OCI-LY3 (cell line): ENCODE measurements around the gene TACC3.

Experiments
- H2AFZ ChIP-seq: fragments of 200-600, 300-600 bp; shearing (Covaris generic); 2 replicates; pipeline ENCODE4 v1.6.0; 2014; ENCODE audit warnings: antibody characterized with exemption, low read depth, low read length
- H3K27ac ChIP-seq: fragments of 200-600, 300-600 bp; sonication (generic); 2 replicates; pipeline ENCODE4 v1.5.1; 2014; ENCODE audit warnings: mild to moderate bottlenecking, low read length, moderate library complexity, mixed read lengths
- H3K27me3 ChIP-seq: fragments of 200-600, 300-600 bp; sonication (generic); 2 replicates; pipeline ENCODE4 v1.6.1; 2014; ENCODE audit warnings: low read depth, low read length, mixed read lengths
- H3K36me3 ChIP-seq: fragments of 200-600, 300-600 bp; sonication (generic); replicated peaks from 2 replicates; pipeline ENCODE3; 2014; ENCODE audit warnings: low read depth, low read length, mixed read lengths
- H3K4me1 ChIP-seq: fragments of 300-600, 200-600 bp; sonication (generic); 2 replicates; pipeline ENCODE4 v1.6.1; 2014; ENCODE audit warnings: low read length, mixed read lengths
- H3K4me2 ChIP-seq: fragments of 200-600, 300-600 bp; sonication (generic); 2 replicates; pipeline ENCODE4 v1.6.1; 2014; ENCODE audit warnings: low read length, mixed read lengths
- H3K4me3 ChIP-seq: fragments of 300-600, 200-600 bp; sonication (generic); 2 replicates; pipeline ENCODE4 v1.5.1; 2014; ENCODE audit warnings: antibody characterized with exemption, mild to moderate bottlenecking, low read length, moderate library complexity
- H3K79me2 ChIP-seq: fragments of 300-600, 200-600 bp; shearing (Covaris generic); 2 replicates; pipeline ENCODE4 v1.6.1; 2014; ENCODE audit warnings: mild to moderate bottlenecking, low read length, mixed read lengths
- H3K9ac ChIP-seq: fragments of 300-600, 200-600 bp; shearing (Covaris generic); 2 replicates; pipeline ENCODE4 v1.6.0; 2014; ENCODE audit warnings: mild to moderate bottlenecking, low read length, moderate library complexity
- H3K9me3 ChIP-seq: fragments of 200-600, 300-600 bp; shearing (Covaris generic); 2 replicates; pipeline ENCODE4 v1.6.1; 2014; ENCODE audit warnings: low read length, mixed read lengths; ENCODE audit not compliant: insufficient read depth
- H4K20me1 ChIP-seq: fragments of 200-600, 300-600 bp; sonication (generic); 2 replicates; pipeline ENCODE4 v1.6.1; 2016; ENCODE audit warnings: low read length, mixed read lengths; ENCODE audit not compliant: insufficient read depth
- EZH2phosphoT487 ChIP-seq: fragments of 200-600 bp; shearing (Covaris generic); IDR thresholded peaks from 2 replicates; pipeline ENCODE4 v1.6.1; 2018; ENCODE audit warnings: antibody characterized with exemption, mixed run types, low read depth
- TF ChIP-seq, protein P1 (sequence below): fragments of 200-600, 300-600 bp; sonication (generic); IDR thresholded peaks from 2 replicates; pipeline ENCODE4 v1.5.1; 2014; ENCODE audit warnings: antibody characterized with exemption, low read length, low read depth

TACC3 gene

DNA sequence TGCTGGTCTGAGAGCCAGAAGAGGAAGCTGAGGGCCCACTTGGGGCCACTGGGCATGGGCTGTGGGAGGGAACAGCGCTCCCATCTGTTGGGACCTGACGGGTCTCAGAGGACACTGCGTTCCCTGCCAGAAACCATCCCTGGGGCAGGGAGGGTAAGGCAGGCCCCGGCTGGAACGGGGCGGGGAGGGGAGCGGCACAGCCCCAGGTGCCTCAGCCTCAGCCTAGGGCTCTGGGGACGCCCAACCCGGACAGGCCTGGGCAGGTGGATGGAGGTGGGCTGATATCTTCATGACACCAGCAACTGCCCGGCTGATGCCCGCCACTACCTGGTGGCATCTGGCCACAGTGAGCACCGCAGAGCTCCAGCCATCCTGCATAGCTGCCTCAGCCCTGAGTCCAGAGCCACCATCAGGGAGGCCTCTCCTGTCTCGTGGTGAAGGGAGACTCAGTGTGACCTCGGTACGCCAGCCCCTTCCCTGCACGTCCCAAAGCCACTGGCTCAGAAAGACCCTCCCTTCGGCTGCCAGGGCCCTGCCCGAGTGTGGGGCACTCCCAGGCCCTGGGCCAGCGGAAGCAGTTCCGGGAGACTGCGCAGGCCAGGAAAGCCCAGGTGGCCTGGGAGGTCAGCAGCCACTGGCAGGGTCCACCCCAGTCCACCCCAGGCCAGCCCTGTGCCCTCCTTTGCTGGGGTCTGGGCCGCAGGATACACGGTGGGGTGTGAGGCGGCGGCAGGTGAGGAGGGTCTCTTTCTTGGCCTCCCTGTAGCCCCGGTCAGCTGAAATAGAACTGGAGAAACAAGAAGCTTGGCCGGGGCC, 37.2 kb downstream of the TACC3 start:
- Histone ChIP-seq H3K4me2 (no peak overlapping the region), H3K79me2 (no peaks in the 10 kb centered on the region), H3K27ac (no peak overlapping the region), H3K36me3 (no peaks in the 10 kb centered on the region), H3K4me1 (peaks cover 3% of the 10 kb centered on the region; the same call in 1 of the 2 replicates), H4K20me1 (no peaks in the 10 kb centered on the region), H3K9ac (no peak overlapping the region), H3K27me3 (no peaks in the 10 kb centered on the region), H2AFZ (no peak overlapping the region), H3K9me3 (no peaks in the 10 kb centered on the region), H3K4me3 (no peak overlapping the region)
- no peak for TF ChIP-seq EZH2phosphoT487
- TF ChIP-seq, protein P1, sequence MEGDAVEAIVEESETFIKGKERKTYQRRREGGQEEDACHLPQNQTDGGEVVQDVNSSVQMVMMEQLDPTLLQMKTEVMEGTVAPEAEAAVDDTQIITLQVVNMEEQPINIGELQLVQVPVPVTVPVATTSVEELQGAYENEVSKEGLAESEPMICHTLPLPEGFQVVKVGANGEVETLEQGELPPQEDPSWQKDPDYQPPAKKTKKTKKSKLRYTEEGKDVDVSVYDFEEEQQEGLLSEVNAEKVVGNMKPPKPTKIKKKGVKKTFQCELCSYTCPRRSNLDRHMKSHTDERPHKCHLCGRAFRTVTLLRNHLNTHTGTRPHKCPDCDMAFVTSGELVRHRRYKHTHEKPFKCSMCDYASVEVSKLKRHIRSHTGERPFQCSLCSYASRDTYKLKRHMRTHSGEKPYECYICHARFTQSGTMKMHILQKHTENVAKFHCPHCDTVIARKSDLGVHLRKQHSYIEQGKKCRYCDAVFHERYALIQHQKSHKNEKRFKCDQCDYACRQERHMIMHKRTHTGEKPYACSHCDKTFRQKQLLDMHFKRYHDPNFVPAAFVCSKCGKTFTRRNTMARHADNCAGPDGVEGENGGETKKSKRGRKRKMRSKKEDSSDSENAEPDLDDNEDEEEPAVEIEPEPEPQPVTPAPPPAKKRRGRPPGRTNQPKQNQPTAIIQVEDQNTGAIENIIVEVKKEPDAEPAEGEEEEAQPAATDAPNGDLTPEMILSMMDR: no peak

DNA sequence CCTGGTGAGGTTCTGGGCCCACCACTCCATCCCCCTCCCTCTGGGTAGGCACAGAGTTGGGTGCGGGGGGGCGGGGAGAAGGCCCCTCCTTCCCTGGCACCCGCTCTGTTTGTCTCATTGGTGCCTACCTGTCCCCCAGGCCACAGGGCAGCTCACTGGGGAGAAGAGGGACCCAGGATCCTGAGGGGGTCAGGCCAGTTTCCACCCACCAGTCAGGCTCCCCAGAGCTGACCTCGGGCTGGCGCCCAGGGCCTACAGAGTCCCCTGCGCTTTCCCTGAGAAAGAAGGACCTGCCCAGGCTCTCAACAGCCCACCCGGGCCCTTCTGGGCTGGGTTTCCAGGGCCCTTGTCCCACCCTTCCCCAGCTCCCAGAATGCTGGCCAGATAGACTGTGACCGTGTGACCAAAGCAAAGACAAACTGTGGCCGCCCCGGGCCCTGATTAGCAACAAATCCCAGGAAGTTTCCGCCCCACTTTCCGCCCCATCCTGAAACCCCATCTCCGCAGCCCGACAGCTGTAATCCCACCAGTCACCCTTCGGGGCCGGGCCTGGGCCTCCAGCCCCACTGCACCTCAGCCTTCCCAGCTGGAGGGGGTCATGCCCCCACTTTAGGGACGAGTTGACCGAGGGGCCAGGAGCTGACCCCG, 38.0 kb downstream of the TACC3 start:
- Histone ChIP-seq H3K4me3 (no peak overlapping the region), H3K4me2 (no peak overlapping the region), H3K36me3 (no peaks in the 10 kb centered on the region), H3K27ac (no peak overlapping the region), H4K20me1 (no peaks in the 10 kb centered on the region), H3K27me3 (no peaks in the 10 kb centered on the region), H3K9me3 (no peaks in the 10 kb centered on the region), H3K9ac (no peak overlapping the region), H2AFZ (no peak overlapping the region), H3K4me1 (peaks cover under 1% of the 10 kb centered on the region; the same call in 1 of the 2 replicates), H3K79me2 (no peaks in the 10 kb centered on the region)
- TF ChIP-seq EZH2phosphoT487: no peak
- TF ChIP-seq, protein P1: no peak

DNA sequence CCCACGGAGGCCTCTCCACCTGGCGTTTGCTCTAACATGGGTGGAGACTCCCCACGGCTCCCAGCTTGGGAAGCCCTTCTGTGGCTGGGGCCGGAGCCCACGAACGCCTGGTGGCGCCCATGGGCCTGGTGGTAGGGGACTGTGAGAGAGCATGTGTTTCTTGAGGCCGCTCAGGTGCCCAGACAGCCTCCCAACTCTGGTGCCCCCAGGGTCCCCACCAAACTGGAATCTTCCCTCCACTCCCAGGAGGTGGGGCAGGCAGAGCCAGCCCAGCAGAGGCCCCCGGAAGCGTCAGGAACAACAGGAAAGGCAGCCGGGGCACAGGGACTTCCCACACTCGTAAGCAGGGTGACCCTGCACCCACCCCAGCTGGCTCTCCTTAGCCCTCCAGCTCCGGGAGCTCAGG, 38.5 kb downstream of the TACC3 start:
- no peaks in the 10 kb centered on the region for H3K79me2 ChIP-seq
- H3K27me3 ChIP-seq: no peaks in the 10 kb centered on the region
- no peak overlapping the region for H3K9ac ChIP-seq
- no peak for TF ChIP-seq EZH2phosphoT487
- TF ChIP-seq, protein P1: peak; percentile 29
- no peak overlapping the region for H3K27ac ChIP-seq
- no peak overlapping the region for H3K4me2 ChIP-seq
- no peak overlapping the region for H2AFZ ChIP-seq
- no peaks in the 10 kb centered on the region for H3K4me1 ChIP-seq
- H3K4me3 ChIP-seq: no peak overlapping the region
- H4K20me1 ChIP-seq: no peaks in the 10 kb centered on the region
- no peaks in the 10 kb centered on the region for H3K9me3 ChIP-seq
- no peaks in the 10 kb centered on the region for H3K36me3 ChIP-seq

DNA sequence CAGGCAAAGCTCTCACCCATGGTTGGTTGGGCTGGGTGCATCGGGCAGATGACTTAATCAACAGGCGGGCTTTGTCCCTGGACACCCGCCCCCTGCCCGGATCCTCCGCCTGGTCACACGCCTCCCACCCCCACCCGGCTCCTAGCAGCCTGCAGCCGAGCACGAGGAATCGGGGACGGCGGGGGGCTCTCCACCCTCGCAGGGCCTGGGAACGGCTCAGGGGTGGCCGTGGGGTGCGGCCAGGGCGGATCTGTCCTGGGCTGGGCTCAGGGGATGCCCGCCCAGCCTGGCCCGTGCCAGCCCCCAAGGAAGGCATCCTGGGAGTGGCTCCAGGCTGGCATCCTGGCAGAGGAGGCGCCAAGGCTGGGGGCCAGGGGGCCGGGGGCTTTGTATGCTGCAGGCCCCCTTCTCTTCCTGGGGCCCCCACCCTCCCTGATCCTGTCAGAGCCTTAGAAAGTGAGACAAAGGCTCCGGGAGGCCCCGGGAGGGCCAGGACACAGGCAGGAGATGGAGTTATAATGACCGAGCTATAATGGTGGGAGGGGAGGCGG, 39.3 kb downstream of the TACC3 start:
- no peaks in the 10 kb centered on the region for H3K36me3 ChIP-seq
- TF ChIP-seq, protein P1: no peak
- no peak for TF ChIP-seq EZH2phosphoT487
- no peaks in the 10 kb centered on the region for H3K79me2 ChIP-seq
- H4K20me1 ChIP-seq: no peaks in the 10 kb centered on the region
- H2AFZ ChIP-seq: no peak overlapping the region
- H3K4me3 ChIP-seq: no peak overlapping the region
- H3K9ac ChIP-seq: no peak overlapping the region
- H3K27me3 ChIP-seq: no peaks in the 10 kb centered on the region
- H3K4me2 ChIP-seq: no peak overlapping the region
- no peaks in the 10 kb centered on the region for H3K4me1 ChIP-seq
- no peaks in the 10 kb centered on the region for H3K9me3 ChIP-seq
- H3K27ac ChIP-seq: no peak overlapping the region
